Glutamatergic neuron (in vitro differentiated cells): ENCODE results near the gene ZNF750. TPM values are rescaled to one million over a fixed set of nuclear protein-coding genes. Genes with fewer than 3 reads are reported as not detected.
A peak's percentile ranks its signal among the peaks of the same experiment; 100 is the strongest.

Experiments used
- DNase-seq: peaks from one replicate; pipeline ENCODE4 v3.0.0; 2022
- H3K27ac Mint-ChIP-seq: one replicate; pipeline ENCODE4 v1.8.0; 2020; ENCODE audit warnings: mild to moderate bottlenecking, mixed read lengths, inconsistent platforms; ENCODE audit not compliant: unreplicated experiment
- H3K27me3 Mint-ChIP-seq: one replicate; pipeline ENCODE4 v1.8.0; 2020; ENCODE audit warnings: mild to moderate bottlenecking, moderate library complexity, mixed read lengths, inconsistent platforms; ENCODE audit not compliant: unreplicated experiment
- H3K36me3 Mint-ChIP-seq: one replicate; pipeline ENCODE4 v1.8.0; 2020; ENCODE audit warnings: mild to moderate bottlenecking, mixed read lengths, inconsistent platforms; ENCODE audit not compliant: unreplicated experiment
- H3K4me1 Mint-ChIP-seq: one replicate; pipeline ENCODE4 v1.8.0; 2020; ENCODE audit warnings: mild to moderate bottlenecking, low read depth, mixed read lengths, inconsistent platforms; ENCODE audit not compliant: unreplicated experiment
- H3K4me3 Mint-ChIP-seq: one replicate; pipeline ENCODE4 v1.8.0; 2020; ENCODE audit warnings: mild to moderate bottlenecking, mixed read lengths, inconsistent platforms; ENCODE audit not compliant: unreplicated experiment
- H3K9me3 Mint-ChIP-seq: one replicate; pipeline ENCODE4 v1.8.0; 2020; ENCODE audit warnings: mild to moderate bottlenecking, moderate library complexity, mixed read lengths, inconsistent platforms; ENCODE audit not compliant: unreplicated experiment
- total RNA-seq: library from RNA; stranded (reverse); fragmentation: NEBNext Ultra II Directional; extraction: Animal tissue kit (Norgen Biotek cat#: 25700); gene quantifications from one replicate; pipeline ENCODE4 v1.2.1, GENCODE V29; 2021; ENCODE audit not compliant: unreplicated experiment
- TF ChIP-seq, protein P1 (sequence below): fragments of 200-600 bp; sonication (generic); IDR thresholded peaks from one replicate; pipeline ENCODE4 v1.5.0; 2021; ENCODE audit not compliant: partially characterized antibody, unreplicated experiment

The ZNF750 gene
- total RNA-seq, 1 donor from 2014 or later, result 1.4 TPM

GRCh38 chr17:82870541-82870940 lies 30.7 kb upstream of the ZNF750 start:
- peaks cover 7% of the 10 kb centered on the region for H3K36me3 Mint-ChIP-seq
- H3K4me1 Mint-ChIP-seq, result peaks cover 33% of the 10 kb centered on the region
- DNase-seq, result no peak
- H3K27ac Mint-ChIP-seq, result peak overlapping the region; percentile 17
- peaks cover 10% of the 10 kb centered on the region for H3K27me3 Mint-ChIP-seq
- H3K9me3 Mint-ChIP-seq, result peaks cover 10% of the 10 kb centered on the region
- H3K4me3 Mint-ChIP-seq, result no peak overlapping the region
- TF ChIP-seq, protein P1, sequence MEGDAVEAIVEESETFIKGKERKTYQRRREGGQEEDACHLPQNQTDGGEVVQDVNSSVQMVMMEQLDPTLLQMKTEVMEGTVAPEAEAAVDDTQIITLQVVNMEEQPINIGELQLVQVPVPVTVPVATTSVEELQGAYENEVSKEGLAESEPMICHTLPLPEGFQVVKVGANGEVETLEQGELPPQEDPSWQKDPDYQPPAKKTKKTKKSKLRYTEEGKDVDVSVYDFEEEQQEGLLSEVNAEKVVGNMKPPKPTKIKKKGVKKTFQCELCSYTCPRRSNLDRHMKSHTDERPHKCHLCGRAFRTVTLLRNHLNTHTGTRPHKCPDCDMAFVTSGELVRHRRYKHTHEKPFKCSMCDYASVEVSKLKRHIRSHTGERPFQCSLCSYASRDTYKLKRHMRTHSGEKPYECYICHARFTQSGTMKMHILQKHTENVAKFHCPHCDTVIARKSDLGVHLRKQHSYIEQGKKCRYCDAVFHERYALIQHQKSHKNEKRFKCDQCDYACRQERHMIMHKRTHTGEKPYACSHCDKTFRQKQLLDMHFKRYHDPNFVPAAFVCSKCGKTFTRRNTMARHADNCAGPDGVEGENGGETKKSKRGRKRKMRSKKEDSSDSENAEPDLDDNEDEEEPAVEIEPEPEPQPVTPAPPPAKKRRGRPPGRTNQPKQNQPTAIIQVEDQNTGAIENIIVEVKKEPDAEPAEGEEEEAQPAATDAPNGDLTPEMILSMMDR, result no peak

GRCh38 chr17:82870091-82870491 lies 30.3 kb upstream of the ZNF750 start:
- H3K27ac Mint-ChIP-seq, result no peak overlapping the region
- H3K4me3 Mint-ChIP-seq, result no peak overlapping the region
- no peak for DNase-seq
- TF ChIP-seq, protein P1, result no peak
- H3K9me3 Mint-ChIP-seq, result peaks cover 10% of the 10 kb centered on the region
- H3K36me3 Mint-ChIP-seq, result peaks cover 7% of the 10 kb centered on the region
- peaks cover 10% of the 10 kb centered on the region for H3K27me3 Mint-ChIP-seq
- peaks cover 36% of the 10 kb centered on the region for H3K4me1 Mint-ChIP-seq

DNA sequence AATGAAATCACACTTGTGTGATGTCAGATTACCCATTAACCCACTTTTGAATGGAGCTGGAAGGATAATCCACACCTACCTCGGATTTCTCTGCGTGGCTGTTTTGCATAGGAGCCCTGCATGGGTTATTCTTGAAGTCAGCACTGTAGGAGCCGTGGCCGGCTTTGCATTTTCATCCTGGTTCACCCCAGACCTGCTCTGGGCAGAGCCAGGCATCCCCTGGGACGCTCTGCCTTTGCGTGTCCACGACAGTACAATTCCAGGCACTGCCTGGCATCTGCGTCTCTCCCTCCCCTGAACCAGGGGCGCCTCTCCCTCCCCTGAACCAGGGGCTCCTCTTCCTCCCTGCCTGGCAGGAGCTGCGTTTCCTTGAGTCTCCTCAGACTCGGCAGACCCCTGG lies 29.7 kb upstream of the ZNF750 start:
- H3K27me3 Mint-ChIP-seq, result peaks cover 10% of the 10 kb centered on the region
- TF ChIP-seq, protein P1, result no peak
- DNase-seq, result no peak
- H3K4me3 Mint-ChIP-seq, result no peak overlapping the region
- no peak overlapping the region for H3K27ac Mint-ChIP-seq
- H3K4me1 Mint-ChIP-seq, result peaks cover 36% of the 10 kb centered on the region
- H3K36me3 Mint-ChIP-seq, result peaks cover 7% of the 10 kb centered on the region
- H3K9me3 Mint-ChIP-seq, result peaks cover 10% of the 10 kb centered on the region

DNA sequence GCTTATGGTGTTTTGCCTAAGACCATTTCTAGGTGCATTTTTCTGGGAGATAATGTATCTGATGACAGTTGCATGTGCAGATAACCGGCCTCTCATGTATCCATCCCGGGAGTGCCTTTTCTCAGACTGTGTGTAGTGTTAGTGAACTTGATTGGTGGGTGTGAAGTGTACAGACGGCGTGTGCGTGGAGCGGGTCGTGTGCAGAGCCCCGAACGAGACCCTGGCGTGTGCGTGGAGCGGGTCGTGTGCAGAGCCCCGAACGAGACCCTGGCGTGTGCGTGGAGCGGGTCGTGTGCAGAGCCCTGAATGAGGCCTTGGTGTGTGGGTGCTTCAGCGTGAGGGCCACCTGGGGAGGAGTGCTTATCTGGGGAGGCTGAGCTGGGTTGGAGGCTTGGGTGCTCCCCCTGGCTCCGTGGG lies 28.9 kb upstream of the ZNF750 start:
- Mint-ChIP-seq H3K4me3 (no peak overlapping the region), H3K27me3 (peaks cover 15% of the 10 kb centered on the region), H3K4me1 (peaks cover 44% of the 10 kb centered on the region), H3K36me3 (peaks cover 7% of the 10 kb centered on the region), H3K27ac (peak overlapping the region; percentile 48), H3K9me3 (peaks cover 12% of the 10 kb centered on the region)
- DNase-seq, result no peak
- TF ChIP-seq, protein P1, result no peak

DNA sequence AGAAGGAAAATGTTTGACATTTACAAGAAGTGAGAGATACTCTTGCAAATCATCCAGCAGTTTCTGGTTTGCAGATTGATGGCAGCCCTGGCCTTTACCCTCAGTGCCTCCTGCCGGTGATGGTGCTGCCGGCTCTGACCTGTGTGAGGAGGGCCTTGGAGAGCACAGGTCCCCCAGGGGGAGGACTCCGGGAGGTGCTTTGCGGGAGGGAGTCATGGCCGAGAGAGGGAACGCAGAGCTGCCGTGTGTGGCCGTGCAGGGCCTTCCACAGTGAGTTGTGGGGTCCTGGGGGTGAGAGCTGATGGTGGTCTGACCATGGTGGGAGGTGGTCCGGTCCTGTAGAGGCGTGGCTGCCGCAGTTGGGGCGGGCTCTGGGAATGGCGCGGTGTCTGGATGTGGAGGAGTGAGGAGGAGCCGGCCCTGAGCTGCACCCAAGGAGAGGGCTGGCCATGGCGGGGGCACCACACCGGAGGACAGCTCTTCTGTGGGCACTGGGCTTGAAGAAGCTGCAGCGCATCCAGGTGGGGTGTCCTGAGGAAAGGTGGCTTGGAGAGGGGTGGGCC lies 28.0 kb upstream of the ZNF750 start:
- peaks cover 15% of the 10 kb centered on the region for H3K27me3 Mint-ChIP-seq
- H3K4me3 Mint-ChIP-seq, result no peak overlapping the region
- H3K9me3 Mint-ChIP-seq, result peaks cover 12% of the 10 kb centered on the region
- H3K27ac Mint-ChIP-seq, result peak overlapping the region; percentile 85
- H3K4me1 Mint-ChIP-seq, result peaks cover 53% of the 10 kb centered on the region
- TF ChIP-seq, protein P1, result no peak
- H3K36me3 Mint-ChIP-seq, result peaks cover 7% of the 10 kb centered on the region
- no peak for DNase-seq
